BLaER1 treated with 17β-estradiol and CSF1 and Interleukin-3, amounts not matched to agents 10 nM and 100 nM (cell line): ENCODE data around the gene BOLA3.
A peak's percentile ranks its signal among the peaks of the same experiment; 100 is the strongest.

ENCODE experiments used
- H3K27ac ChIP-seq, 11 experiments: shearing (Covaris generic); formaldehyde crosslinking; 2 replicates each; pipeline ENCODE4 v1.8.1; 2022
- H3K27me3 ChIP-seq, 11 experiments: shearing (Covaris generic); formaldehyde crosslinking; 2 replicates each; pipeline ENCODE4 v1.8.1; 2022
- H3K36me3 ChIP-seq, 11 experiments: shearing (Covaris generic); formaldehyde crosslinking; 2 replicates each; pipeline ENCODE4 v1.8.1; 2022
- H3K4me1 ChIP-seq, 10 experiments: shearing (Covaris generic); formaldehyde crosslinking; 2 replicates each; pipeline ENCODE4 v1.8.1; 2022
- H3K4me2 ChIP-seq, 11 experiments: shearing (Covaris generic); formaldehyde crosslinking; 2 replicates each; pipeline ENCODE4 v1.8.1; 2022
- H3K4me3 ChIP-seq, 10 experiments: shearing (Covaris generic); formaldehyde crosslinking; 2 replicates each; pipeline ENCODE4 v1.8.1; 2022
- H3K9ac ChIP-seq, 11 experiments: shearing (Covaris generic); formaldehyde crosslinking; 2 replicates each; pipeline ENCODE4 v1.8.1; 2022
- H3K9me3 ChIP-seq, 11 experiments: shearing (Covaris generic); formaldehyde crosslinking; replicated peaks in 1 of 11; 2 replicates each; pipeline ENCODE4 v1.8.1; 2022
- H4K20me1 ChIP-seq, 11 experiments: shearing (Covaris generic); formaldehyde crosslinking; 2 replicates each; pipeline ENCODE4 v1.8.1; 2022
- Cebpa-rat ChIP-seq, 11 experiments: shearing (Covaris generic); IDR thresholded peaks; 2 replicates each; pipeline ENCODE4 v1.8.1; 2022

BOLA3 gene

DNA sequence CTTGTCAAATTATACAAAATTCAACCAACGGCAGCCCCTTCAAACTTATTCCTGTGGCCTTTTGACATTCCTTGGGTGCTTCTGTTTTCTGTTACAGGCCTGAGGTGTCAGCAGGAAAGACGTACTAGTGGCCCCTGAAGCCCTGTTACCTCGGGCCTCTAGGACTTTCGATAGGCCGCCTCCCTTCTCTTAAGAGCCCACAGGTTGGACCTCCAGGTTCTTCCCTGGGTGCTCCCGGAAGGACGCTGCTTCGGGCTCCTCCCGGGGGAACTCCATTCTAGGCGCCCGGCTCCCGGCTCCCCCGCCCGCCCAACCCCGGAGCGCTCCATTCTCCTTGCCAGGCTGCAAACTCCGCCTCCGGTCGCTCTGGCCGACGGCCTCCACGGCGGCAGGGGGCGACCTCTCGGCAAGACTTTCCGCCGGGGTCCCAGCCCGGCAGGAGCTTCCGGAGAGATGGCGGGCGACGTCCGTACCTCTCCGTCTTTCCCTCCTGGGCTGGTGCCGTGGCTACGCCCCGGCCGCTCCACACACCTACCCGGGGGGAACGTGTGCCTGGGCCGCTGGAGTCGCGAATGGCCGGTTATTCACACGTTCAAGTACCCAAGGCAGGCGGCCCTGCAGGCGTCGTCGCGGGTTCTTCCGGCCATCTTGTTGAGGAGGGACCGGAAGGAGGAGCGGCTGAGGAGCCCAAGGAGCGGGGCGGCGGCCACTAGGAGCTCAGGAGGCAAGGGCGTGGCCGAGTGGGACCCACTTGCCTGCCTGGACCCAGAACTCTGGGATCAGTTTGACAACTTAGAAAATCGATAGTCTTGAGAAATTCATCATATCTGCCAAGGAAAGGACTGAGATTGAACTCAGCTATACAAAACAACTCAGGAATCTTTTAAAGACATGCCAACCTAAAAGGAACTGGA, 27.5 kb downstream of the BOLA3 start:
- TF ChIP-seq Cebpa-rat (IDR thresholded peaks at IDR 0.05) = no peak
- no peaks in the 10 kb centered on the region; a peak in 1 of 22 replicates for H3K36me3 ChIP-seq
- peak overlapping the region; percentile 85 to 93 (median 88) for H3K27ac ChIP-seq
- H3K27me3 ChIP-seq = peaks cover 0 to 5% (median 0%) of the 10 kb centered on the region in 11 experiments; a peak in 5 of 22 replicates
- no peaks in the 10 kb centered on the region for H4K20me1 ChIP-seq
- H3K4me3 ChIP-seq = peak overlapping the region; percentile 55 to 74 (median 66)
- H3K4me2 ChIP-seq = peak overlapping the region; percentile 44 to 61 (median 51); a peak in 21 of 22 replicates
- no peaks in the 10 kb centered on the region for H3K4me1 ChIP-seq
- peak overlapping the region; percentile 75 to 88 (median 83) for H3K9ac ChIP-seq
- peaks cover 18 to 41% (median 33%) of the 10 kb centered on the region in 11 experiments for H3K9me3 ChIP-seq

DNA sequence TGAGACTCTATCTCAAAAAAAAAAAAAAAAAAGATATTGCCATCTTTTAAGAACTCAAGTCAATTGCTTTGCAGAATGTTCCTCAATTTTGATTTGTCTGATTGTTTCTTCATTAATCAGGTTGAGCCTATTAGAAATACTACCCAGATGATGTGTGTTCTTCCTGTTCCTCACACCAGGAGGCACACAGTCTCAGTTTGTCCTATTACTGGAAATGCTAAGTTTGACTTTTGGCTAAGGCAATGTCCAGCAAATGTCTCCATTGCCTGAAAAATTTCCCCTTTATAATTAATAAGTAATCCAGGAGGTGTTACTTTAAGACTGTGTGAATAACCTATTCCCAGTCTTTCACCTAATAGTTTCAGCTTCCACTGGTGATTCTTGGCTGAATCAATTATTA, 28.4 kb downstream of the BOLA3 start:
- H3K9me3 ChIP-seq = peaks cover 18 to 41% (median 33%) of the 10 kb centered on the region in 11 experiments
- no peaks in the 10 kb centered on the region for H3K4me1 ChIP-seq
- no peak for TF ChIP-seq Cebpa-rat (IDR thresholded peaks at IDR 0.05)
- H3K4me2 ChIP-seq = peak overlapping the region in 9 of 11 experiments; percentile 44 to 61 (median 51); a peak in 12 of 22 replicates
- no peaks in the 10 kb centered on the region for H4K20me1 ChIP-seq
- peak overlapping the region in 5 of 10 experiments; percentile 60 to 74 (median 66); a peak in 6 of 20 replicates for H3K4me3 ChIP-seq
- H3K36me3 ChIP-seq = no peaks in the 10 kb centered on the region; a peak in 1 of 22 replicates
- H3K27ac ChIP-seq = peak overlapping the region in 2 of 11 experiments; percentile 88 to 91; a peak in 2 of 22 replicates
- no peak overlapping the region; a peak in 1 of 22 replicates for H3K9ac ChIP-seq
- peaks cover 0 to 5% (median 0%) of the 10 kb centered on the region in 11 experiments; a peak in 5 of 22 replicates for H3K27me3 ChIP-seq

DNA sequence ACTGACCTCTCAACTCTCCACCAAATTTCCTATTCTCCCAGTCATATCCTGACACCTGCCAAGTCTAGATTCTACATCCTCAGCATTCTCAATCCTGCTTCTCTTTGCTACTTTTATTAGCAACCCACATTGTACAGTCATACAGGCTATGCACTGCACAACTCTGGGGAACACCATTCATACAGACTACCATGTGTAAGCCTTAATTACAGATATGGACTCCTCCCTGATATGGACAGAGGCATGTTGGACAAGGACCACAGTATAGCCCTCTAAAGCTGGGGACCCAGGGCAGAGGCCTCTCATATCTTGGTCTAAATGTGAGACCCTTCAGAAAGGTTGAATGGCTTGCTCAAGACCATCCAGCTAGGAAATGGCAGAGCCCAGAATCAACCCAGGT, 36.3 kb downstream of the BOLA3 start:
- Histone ChIP-seq H3K9ac (no peak overlapping the region), H3K27ac (no peak overlapping the region), H3K36me3 (peaks cover 0 to 22% (median 8%) of the 10 kb centered on the region in 11 experiments; a peak in 10 of 22 replicates), H3K9me3 (0 out of 22 replicates have a peak, but pooled peaks cover 0 to 3% (median 0%) of the 10 kb centered on the region in 11 experiments), H3K4me2 (no peak overlapping the region), H3K4me3 (no peak overlapping the region), H3K27me3 (no peaks in the 10 kb centered on the region), H3K4me1 (no peaks in the 10 kb centered on the region), H4K20me1 (peaks cover 0 to 32% (median 9%) of the 10 kb centered on the region in 11 experiments; a peak in 10 of 22 replicates)
- no peak for TF ChIP-seq Cebpa-rat (IDR thresholded peaks at IDR 0.05)

DNA sequence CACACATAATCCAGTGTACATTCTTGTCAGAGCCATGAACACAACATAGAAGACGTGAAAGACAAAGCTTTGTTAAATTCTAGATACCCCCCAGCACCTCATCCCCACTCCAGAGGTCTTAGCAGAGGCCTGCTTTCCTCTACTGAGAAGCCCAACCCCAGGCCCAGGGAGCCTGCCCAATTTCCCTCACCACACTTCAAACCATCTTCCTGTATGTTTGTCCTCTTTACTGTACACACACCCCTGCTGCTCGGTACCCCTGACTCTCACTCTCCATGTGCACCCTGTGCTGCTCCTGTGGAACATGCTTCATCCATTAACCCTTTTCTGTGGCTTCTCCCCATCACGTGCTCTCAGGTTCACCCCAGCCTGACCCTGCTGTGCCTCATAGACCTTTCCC, 37.2 kb downstream of the BOLA3 start:
- Histone ChIP-seq H3K27ac (no peak overlapping the region), H3K27me3 (no peaks in the 10 kb centered on the region), H3K36me3 (peaks cover 5 to 30% (median 11%) of the 10 kb centered on the region in 11 experiments; a peak in 17 of 22 replicates), H3K9me3 (0 out of 22 replicates have a peak, but pooled peaks cover 0 to 3% (median 0%) of the 10 kb centered on the region in 11 experiments), H3K4me1 (no peaks in the 10 kb centered on the region), H4K20me1 (peaks cover 0 to 40% (median 13%) of the 10 kb centered on the region in 11 experiments; a peak in 11 of 22 replicates), H3K4me3 (no peak overlapping the region), H3K9ac (no peak overlapping the region), H3K4me2 (no peak overlapping the region)
- TF ChIP-seq Cebpa-rat (IDR thresholded peaks at IDR 0.05) = no peak

DNA sequence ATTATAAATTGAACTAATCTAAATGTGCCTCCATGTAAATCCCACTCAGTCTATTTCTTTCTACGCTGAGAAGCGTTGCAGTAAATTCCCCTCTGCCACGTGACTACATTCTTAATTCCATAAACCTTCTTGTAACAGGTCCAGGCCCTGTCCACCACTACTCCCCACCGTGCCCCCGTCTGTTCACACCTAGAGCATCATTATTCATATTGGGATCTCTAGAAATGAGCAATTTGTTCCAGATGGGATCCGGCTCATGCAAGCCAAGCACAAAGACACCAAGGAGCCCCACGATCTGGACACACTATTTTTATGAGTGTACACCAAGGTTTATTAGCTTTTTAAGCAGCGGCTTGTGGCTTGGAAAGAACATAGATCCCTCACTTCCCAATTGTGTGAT, 38.2 kb downstream of the BOLA3 start:
- Histone ChIP-seq H3K4me2 (no peak overlapping the region), H3K4me3 (no peak overlapping the region), H3K9ac (no peak overlapping the region), H4K20me1 (peaks cover 0 to 50% (median 19%) of the 10 kb centered on the region in 11 experiments; a peak in 12 of 22 replicates), H3K9me3 (0 out of 22 replicates have a peak, but pooled peaks cover 0 to 3% (median 0%) of the 10 kb centered on the region in 11 experiments), H3K27ac (no peak overlapping the region), H3K36me3 (peaks cover 13 to 40% (median 21%) of the 10 kb centered on the region in 11 experiments; a peak in 19 of 22 replicates), H3K27me3 (no peaks in the 10 kb centered on the region), H3K4me1 (no peaks in the 10 kb centered on the region)
- no peak for TF ChIP-seq Cebpa-rat (IDR thresholded peaks at IDR 0.05)

DNA sequence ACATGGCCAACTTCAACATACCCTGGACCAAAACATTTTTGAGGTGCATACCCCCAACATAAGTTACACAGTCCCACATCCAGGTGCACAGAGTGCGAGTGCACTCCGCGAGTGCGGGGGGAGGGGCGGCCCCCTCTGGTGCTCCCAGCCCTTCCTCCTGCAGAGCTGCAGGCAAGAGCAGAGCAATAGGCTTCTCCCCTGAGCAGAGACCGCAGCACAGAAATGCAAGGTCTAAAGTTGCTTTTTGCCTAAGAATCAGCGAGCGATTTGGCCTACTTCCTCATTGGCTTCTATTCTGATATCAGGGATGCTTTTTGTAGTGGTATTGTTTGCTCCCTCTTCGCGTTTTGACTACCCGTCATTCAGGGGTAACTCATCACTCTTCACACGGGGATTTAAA, 40.6 kb downstream of the BOLA3 start:
- Histone ChIP-seq H3K9ac (no peak overlapping the region), H3K27ac (no peak overlapping the region), H3K4me2 (no peak overlapping the region), H3K36me3 (peaks cover 38 to 65% (median 46%) of the 10 kb centered on the region in 11 experiments), H3K4me1 (no peaks in the 10 kb centered on the region), H3K4me3 (no peak overlapping the region), H3K27me3 (no peaks in the 10 kb centered on the region), H3K9me3 (no peaks in the 10 kb centered on the region), H4K20me1 (peaks cover 18 to 74% (median 41%) of the 10 kb centered on the region in 11 experiments; a peak in 18 of 22 replicates)
- TF ChIP-seq Cebpa-rat (IDR thresholded peaks at IDR 0.05) = no peak

DNA sequence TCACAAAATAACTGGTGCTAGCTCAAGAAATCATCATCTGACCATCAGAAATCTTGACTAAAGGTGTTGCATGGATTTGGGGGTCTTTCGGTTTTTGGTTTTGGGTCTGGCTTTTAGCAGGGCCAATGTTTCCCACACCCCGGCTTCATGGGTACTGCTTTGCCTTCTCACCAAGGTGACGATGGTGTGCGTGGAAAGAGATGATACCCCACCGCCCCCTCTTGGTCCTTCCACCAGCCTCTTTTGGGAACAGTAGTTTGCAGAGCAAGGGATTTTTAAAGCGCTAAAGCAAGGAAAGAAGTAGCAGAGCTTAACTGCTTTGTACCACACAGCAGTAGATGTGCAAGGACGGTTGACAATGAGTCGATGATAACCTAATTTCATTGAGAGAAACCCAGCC, 42.3 kb downstream of the BOLA3 start:
- H3K9ac ChIP-seq = no peak overlapping the region
- no peak for TF ChIP-seq Cebpa-rat (IDR thresholded peaks at IDR 0.05)
- no peaks in the 10 kb centered on the region for H3K4me1 ChIP-seq
- no peaks in the 10 kb centered on the region for H3K9me3 ChIP-seq
- no peak overlapping the region for H3K4me3 ChIP-seq
- H3K27ac ChIP-seq = no peak overlapping the region
- H3K36me3 ChIP-seq = peaks cover 55 to 81% (median 62%) of the 10 kb centered on the region in 11 experiments
- peaks cover 19 to 91% (median 55%) of the 10 kb centered on the region in 11 experiments for H4K20me1 ChIP-seq
- H3K27me3 ChIP-seq = no peaks in the 10 kb centered on the region
- no peak overlapping the region for H3K4me2 ChIP-seq

DNA sequence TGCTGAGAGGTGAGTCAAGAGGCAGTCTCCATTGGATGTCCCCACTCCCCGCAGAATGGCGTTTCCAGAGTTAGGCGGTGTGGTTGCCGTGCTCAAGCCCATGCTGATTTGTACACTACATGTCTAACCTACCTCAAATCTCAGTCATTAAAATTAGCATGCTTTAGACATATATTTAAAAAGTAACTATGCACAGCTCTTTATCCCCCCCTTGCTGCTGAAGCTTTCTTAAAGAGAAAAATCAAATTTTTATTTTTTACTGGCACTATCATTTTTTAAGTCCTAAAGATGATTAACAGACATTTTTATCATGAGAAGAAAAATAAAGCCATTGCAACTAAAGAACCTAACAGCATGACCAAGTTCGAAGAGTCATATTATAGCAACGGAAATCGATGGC, 42.9 kb downstream of the BOLA3 start:
- H3K36me3 ChIP-seq = peaks cover 60 to 87% (median 68%) of the 10 kb centered on the region in 11 experiments
- H3K4me2 ChIP-seq = no peak overlapping the region
- no peaks in the 10 kb centered on the region for H3K4me1 ChIP-seq
- no peak for TF ChIP-seq Cebpa-rat (IDR thresholded peaks at IDR 0.05)
- no peak overlapping the region for H3K4me3 ChIP-seq
- no peak overlapping the region for H3K27ac ChIP-seq
- H3K9ac ChIP-seq = no peak overlapping the region
- H4K20me1 ChIP-seq = peaks cover 20 to 97% (median 59%) of the 10 kb centered on the region in 11 experiments
- no peaks in the 10 kb centered on the region for H3K9me3 ChIP-seq
- no peaks in the 10 kb centered on the region for H3K27me3 ChIP-seq

DNA sequence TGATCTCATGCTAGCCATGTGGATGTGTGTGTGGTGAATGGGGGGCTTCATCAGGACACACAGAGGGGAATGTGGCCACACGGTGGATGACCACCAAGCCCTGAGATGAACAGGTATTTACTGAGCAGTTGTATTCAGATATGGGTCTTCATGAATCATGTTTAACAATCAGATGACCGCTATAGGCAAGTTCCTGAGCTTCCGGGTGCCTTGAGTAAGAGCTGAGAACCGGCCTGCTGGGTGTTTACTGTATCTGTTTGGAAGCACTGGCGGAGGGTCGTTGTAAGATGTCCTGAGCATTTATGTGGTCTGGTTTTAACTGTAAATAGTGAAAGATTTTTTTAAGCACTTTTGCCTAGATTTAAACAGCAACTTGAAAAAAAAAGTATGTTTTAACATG, 43.9 kb downstream of the BOLA3 start:
- Histone ChIP-seq H3K4me1 (no peaks in the 10 kb centered on the region), H3K27ac (no peak overlapping the region), H4K20me1 (peaks cover 22 to 100% (median 69%) of the 10 kb centered on the region in 11 experiments), H3K4me2 (no peak overlapping the region), H3K36me3 (peaks cover 71 to 94% (median 76%) of the 10 kb centered on the region in 11 experiments), H3K4me3 (no peak overlapping the region), H3K27me3 (no peaks in the 10 kb centered on the region), H3K9ac (no peak overlapping the region), H3K9me3 (no peaks in the 10 kb centered on the region)
- no peak for TF ChIP-seq Cebpa-rat (IDR thresholded peaks at IDR 0.05)
